GM23338 (cell line): ENCODE results near the gene MRPL28. TPM values are rescaled to one million over a fixed set of nuclear protein-coding genes. Genes with fewer than 3 reads are reported as not detected.

ENCODE experiments used
- ATAC-seq: fragments of 200-7000 bp; cut with Tn5 transposase; 3 replicates; pipeline ENCODE4 v1.9.1; 2020
- DNase-seq: peaks from one replicate; pipeline ENCODE4 v3.0.0-alpha.2; 2015; ENCODE audit warnings: low spot score
- H2AFZ ChIP-seq: fragments of 200-600 bp; sonication (generic); 2 replicates; pipeline ENCODE4 v1.8.0; 2016; ENCODE audit warnings: antibody characterized with exemption, mild to moderate bottlenecking, moderate library complexity
- H3F3A ChIP-seq: fragments of 200-600 bp; sonication (generic); replicated peaks from 2 replicates; pipeline ENCODE4 v1.8.0; 2017; ENCODE audit warnings: antibody characterized with exemption, mixed run types, low read depth
- H3K27ac ChIP-seq: fragments of 200-600 bp; sonication (generic); 2 replicates; pipeline ENCODE4 v1.6.1; 2016; ENCODE audit warnings: low read depth
- H3K27me3 ChIP-seq: fragments of 200-600 bp; sonication (generic); 2 replicates; pipeline ENCODE4 v1.8.0; 2016; ENCODE audit warnings: mild to moderate bottlenecking, mixed run types, moderate library complexity; ENCODE audit not compliant: insufficient read depth
- H3K36me3 ChIP-seq: fragments of 200-600 bp; sonication (generic); 2 replicates; pipeline ENCODE4 v1.8.0; 2016; ENCODE audit warnings: mild to moderate bottlenecking; ENCODE audit not compliant: insufficient read depth
- H3K4me1 ChIP-seq: fragments of 200-600 bp; sonication (generic); 2 replicates; pipeline ENCODE4 v1.8.0; 2016; ENCODE audit warnings: mild to moderate bottlenecking, moderate library complexity; ENCODE audit not compliant: insufficient read depth
- H3K4me2 ChIP-seq: fragments of 200-600 bp; sonication (generic); 2 replicates; pipeline ENCODE4 v1.7.1; 2017; ENCODE audit warnings: mixed run types
- H3K4me3 ChIP-seq: fragments of 200-600 bp; sonication (generic); 2 replicates; pipeline ENCODE4 v1.6.1; 2016; ENCODE audit warnings: mixed run types
- H3K79me2 ChIP-seq: fragments of 200-600 bp; sonication (generic); replicated peaks from 2 replicates; pipeline ENCODE4 v1.8.0; 2017; ENCODE audit warnings: mild to moderate bottlenecking; ENCODE audit not compliant: insufficient read depth
- H3K9me2 ChIP-seq: fragments of 200-600 bp; sonication (generic); 2 replicates; pipeline ENCODE4 v1.8.0; 2017; ENCODE audit not compliant: insufficient read depth
- H4K20me1 ChIP-seq: fragments of 200-600 bp; sonication (generic); replicated peaks from 2 replicates; pipeline ENCODE4 v1.8.0; 2017; ENCODE audit warnings: mild to moderate bottlenecking; ENCODE audit not compliant: insufficient read depth
- H3K27ac Mint-ChIP-seq: 2 replicates; pipeline ENCODE4 v1.8.0; 2020; ENCODE audit warnings: inconsistent platforms, mild to moderate bottlenecking, moderate library complexity, mixed read lengths
- H3K27me3 Mint-ChIP-seq: 3 replicates; pipeline ENCODE4 v1.8.0; 2022; ENCODE audit warnings: low read depth, mild to moderate bottlenecking, moderate library complexity, mixed read lengths, inconsistent platforms; ENCODE audit not compliant: insufficient read depth, poor library complexity
- H3K36me3 Mint-ChIP-seq: 3 replicates; pipeline ENCODE4 v1.8.0; 2021; ENCODE audit warnings: low read depth, mild to moderate bottlenecking, inconsistent platforms, moderate library complexity, mixed read lengths
- H3K4me1 Mint-ChIP-seq: 3 replicates; pipeline ENCODE4 v1.8.0; 2020; ENCODE audit warnings: mild to moderate bottlenecking, inconsistent platforms, mixed read lengths
- H3K4me3 Mint-ChIP-seq: 3 replicates; pipeline ENCODE4 v1.8.0; 2021; ENCODE audit warnings: moderate library complexity, mild to moderate bottlenecking, inconsistent platforms, mixed read lengths
- H3K9me3 Mint-ChIP-seq: 3 replicates; pipeline ENCODE4 v1.8.0; 2020; ENCODE audit warnings: moderate library complexity, mild to moderate bottlenecking, inconsistent platforms, mixed read lengths
- CREB1 ChIP-seq: fragments of 250-450 bp; sonication (Bioruptor Pico); IDR thresholded peaks from 2 replicates; pipeline ENCODE4 v1.5.0; 2020; ENCODE audit warnings: low read depth, mild to moderate bottlenecking, moderate library complexity
- EZH2 ChIP-seq: fragments of 200-600 bp; sonication (generic); IDR thresholded peaks from one replicate; pipeline ENCODE4 v1.8.0; 2017; ENCODE audit warnings: antibody characterized with exemption, mild to moderate bottlenecking, low read depth; ENCODE audit not compliant: unreplicated experiment
- EZH2phosphoT487 ChIP-seq: fragments of 200-600 bp; sonication (generic); IDR thresholded peaks from one replicate; pipeline ENCODE4 v1.8.1; 2018; ENCODE audit warnings: antibody characterized with exemption; ENCODE audit not compliant: unreplicated experiment
- JUNB ChIP-seq: IDR thresholded peaks from one replicate; pipeline ENCODE4 v1.6.1; 2016; ENCODE audit warnings: antibody characterized with exemption; ENCODE audit not compliant: unreplicated experiment
- NANOG ChIP-seq: IDR thresholded peaks from 2 replicates; pipeline ENCODE4 v1.6.1; 2016; ENCODE audit warnings: antibody characterized with exemption, borderline replicate concordance
- POLR2AphosphoS5 ChIP-seq: IDR thresholded peaks from 2 replicates; pipeline ENCODE4 v1.6.1; 2016; ENCODE audit warnings: antibody characterized with exemption, low read depth
- STAT1 ChIP-seq: IDR thresholded peaks from one replicate; pipeline ENCODE4 v1.6.1; 2016; ENCODE audit warnings: antibody characterized with exemption; ENCODE audit not compliant: unreplicated experiment
- ZNF114 ChIP-seq: fragments of 250-450 bp; sonication (Bioruptor Pico); IDR thresholded peaks from 2 replicates; pipeline ENCODE4 v1.5.0; 2020; ENCODE audit warnings: mild to moderate bottlenecking, moderate library complexity
- ZNF331 ChIP-seq: fragments of 250-450 bp; sonication (Bioruptor Pico); IDR thresholded peaks from 2 replicates; pipeline ENCODE4 v1.5.0; 2020; ENCODE audit warnings: low read depth, mild to moderate bottlenecking, moderate library complexity
- polyA plus RNA-seq: library from polyadenylated mRNA; unstranded; fragments of >200 nt; fragmentation: Nextera tagmentation; extraction: Ambion mirVana; gene quantifications from 2 replicates; pipeline ENCODE4 v1.2.1, GENCODE V29; 2016
- total RNA-seq: library from RNA; depleted of rRNA; stranded (reverse); fragments of >200 nt; shearing (Covaris generic); gene quantifications from 2 replicates; pipeline ENCODE4 v1.2.3, GENCODE V29; 2014
- TF ChIP-seq, protein P1 (sequence below): fragments of 250-450 bp; sonication (Bioruptor Pico); IDR thresholded peaks from 2 replicates; pipeline ENCODE4 v1.5.0; 2020; ENCODE audit warnings: mild to moderate bottlenecking, moderate library complexity
- TF ChIP-seq, protein P2 (sequence below): IDR thresholded peaks from 2 replicates; pipeline ENCODE4 v1.6.1; 2016; ENCODE audit warnings: antibody characterized with exemption
- TF ChIP-seq, protein P3 (sequence below), 2 experiments: fragments of 200-600 bp in 1 of 2; sonication (generic) in 1 of 2; conservative IDR thresholded peaks; 2 replicates each; pipeline versions ENCODE4 v1.5.1 to v1.6.1; 2016 to 2017; ENCODE audit warnings: antibody characterized with exemption in 2 of 2, low read depth in 2 of 2, mild to moderate bottlenecking in 2 of 2, moderate library complexity in 1 of 2
- TF ChIP-seq, protein P4 (sequence below): IDR thresholded peaks from one replicate; pipeline ENCODE4 v1.6.1; 2018; ENCODE audit warnings: antibody characterized with exemption; ENCODE audit not compliant: unreplicated experiment

Gene MRPL28
- total and polyA plus RNA-seq, 2 experiments from 2014 or later: 135 to 169 TPM

GRCh38 chr16:372302-372983, 2.1 kb upstream of the MRPL28 start:
- H3K27ac Mint-ChIP-seq: no peak overlapping the region
- Histone ChIP-seq H3K27me3 (no peaks in the 10 kb centered on the region), H2AFZ (no peak overlapping the region), H3K9me2 (no peaks in the 10 kb centered on the region), H3K79me2 (no peaks in the 10 kb centered on the region; the same call in 1 of the 2 replicates), H4K20me1 (no peaks in the 10 kb centered on the region; the same call in none of the 2 replicates), H3F3A (peaks cover 4% of the 10 kb centered on the region), H3K4me2 (no peak overlapping the region), H3K4me1 (peaks cover 4% of the 10 kb centered on the region; the same call in 1 of the 2 replicates), H3K36me3 (peaks cover 3% of the 10 kb centered on the region; the same call in 1 of the 2 replicates), H3K4me3 (no peak overlapping the region), H3K27ac (no peak overlapping the region)
- ATAC-seq (no peak), DNase-seq (no peak)
- no peak overlapping the region for H3K4me3 Mint-ChIP-seq
- TF ChIP-seq STAT1: no peak
- TF ChIP-seq NANOG: no peak
- TF ChIP-seq CREB1 (CRISPR knock-in tag): no peak
- no peak for TF ChIP-seq POLR2AphosphoS5
- TF ChIP-seq, protein P1, sequence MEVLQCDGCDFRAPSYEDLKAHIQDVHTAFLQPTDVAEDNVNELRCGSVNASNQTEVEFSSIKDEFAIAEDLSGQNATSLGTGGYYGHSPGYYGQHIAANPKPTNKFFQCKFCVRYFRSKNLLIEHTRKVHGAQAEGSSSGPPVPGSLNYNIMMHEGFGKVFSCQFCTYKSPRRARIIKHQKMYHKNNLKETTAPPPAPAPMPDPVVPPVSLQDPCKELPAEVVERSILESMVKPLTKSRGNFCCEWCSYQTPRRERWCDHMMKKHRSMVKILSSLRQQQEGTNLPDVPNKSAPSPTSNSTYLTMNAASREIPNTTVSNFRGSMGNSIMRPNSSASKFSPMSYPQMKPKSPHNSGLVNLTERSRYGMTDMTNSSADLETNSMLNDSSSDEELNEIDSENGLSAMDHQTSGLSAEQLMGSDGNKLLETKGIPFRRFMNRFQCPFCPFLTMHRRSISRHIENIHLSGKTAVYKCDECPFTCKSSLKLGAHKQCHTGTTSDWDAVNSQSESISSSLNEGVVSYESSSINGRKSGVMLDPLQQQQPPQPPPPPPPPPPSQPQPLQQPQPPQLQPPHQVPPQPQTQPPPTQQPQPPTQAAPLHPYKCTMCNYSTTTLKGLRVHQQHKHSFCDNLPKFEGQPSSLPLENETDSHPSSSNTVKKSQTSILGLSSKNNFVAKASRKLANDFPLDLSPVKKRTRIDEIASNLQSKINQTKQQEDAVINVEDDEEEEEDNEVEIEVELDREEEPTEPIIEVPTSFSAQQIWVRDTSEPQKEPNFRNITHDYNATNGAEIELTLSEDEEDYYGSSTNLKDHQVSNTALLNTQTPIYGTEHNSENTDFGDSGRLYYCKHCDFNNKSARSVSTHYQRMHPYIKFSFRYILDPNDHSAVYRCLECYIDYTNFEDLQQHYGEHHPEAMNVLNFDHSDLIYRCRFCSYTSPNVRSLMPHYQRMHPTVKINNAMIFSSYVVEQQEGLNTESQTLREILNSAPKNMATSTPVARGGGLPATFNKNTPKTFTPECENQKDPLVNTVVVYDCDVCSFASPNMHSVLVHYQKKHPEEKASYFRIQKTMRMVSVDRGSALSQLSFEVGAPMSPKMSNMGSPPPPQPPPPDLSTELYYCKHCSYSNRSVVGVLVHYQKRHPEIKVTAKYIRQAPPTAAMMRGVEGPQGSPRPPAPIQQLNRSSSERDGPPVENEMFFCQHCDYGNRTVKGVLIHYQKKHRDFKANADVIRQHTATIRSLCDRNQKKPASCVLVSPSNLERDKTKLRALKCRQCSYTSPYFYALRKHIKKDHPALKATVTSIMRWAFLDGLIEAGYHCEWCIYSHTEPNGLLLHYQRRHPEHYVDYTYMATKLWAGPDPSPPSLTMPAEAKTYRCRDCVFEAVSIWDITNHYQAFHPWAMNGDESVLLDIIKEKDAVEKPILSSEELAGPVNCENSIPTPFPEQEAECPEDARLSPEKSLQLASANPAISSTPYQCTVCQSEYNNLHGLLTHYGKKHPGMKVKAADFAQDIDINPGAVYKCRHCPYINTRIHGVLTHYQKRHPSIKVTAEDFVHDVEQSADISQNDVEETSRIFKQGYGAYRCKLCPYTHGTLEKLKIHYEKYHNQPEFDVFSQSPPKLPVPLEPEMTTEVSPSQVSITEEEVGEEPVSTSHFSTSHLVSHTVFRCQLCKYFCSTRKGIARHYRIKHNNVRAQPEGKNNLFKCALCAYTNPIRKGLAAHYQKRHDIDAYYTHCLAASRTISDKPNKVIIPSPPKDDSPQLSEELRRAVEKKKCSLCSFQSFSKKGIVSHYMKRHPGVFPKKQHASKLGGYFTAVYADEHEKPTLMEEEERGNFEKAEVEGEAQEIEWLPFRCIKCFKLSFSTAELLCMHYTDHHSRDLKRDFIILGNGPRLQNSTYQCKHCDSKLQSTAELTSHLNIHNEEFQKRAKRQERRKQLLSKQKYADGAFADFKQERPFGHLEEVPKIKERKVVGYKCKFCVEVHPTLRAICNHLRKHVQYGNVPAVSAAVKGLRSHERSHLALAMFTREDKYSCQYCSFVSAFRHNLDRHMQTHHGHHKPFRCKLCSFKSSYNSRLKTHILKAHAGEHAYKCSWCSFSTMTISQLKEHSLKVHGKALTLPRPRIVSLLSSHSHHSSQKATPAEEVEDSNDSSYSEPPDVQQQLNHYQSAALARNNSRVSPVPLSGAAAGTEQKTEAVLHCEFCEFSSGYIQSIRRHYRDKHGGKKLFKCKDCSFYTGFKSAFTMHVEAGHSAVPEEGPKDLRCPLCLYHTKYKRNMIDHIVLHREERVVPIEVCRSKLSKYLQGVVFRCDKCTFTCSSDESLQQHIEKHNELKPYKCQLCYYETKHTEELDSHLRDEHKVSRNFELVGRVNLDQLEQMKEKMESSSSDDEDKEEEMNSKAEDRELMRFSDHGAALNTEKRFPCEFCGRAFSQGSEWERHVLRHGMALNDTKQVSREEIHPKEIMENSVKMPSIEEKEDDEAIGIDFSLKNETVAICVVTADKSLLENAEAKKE (CRISPR knock-in tag): no peak
- TF ChIP-seq ZNF331 (CRISPR knock-in tag): no peak
- TF ChIP-seq EZH2: no peak
- TF ChIP-seq, protein P2, sequence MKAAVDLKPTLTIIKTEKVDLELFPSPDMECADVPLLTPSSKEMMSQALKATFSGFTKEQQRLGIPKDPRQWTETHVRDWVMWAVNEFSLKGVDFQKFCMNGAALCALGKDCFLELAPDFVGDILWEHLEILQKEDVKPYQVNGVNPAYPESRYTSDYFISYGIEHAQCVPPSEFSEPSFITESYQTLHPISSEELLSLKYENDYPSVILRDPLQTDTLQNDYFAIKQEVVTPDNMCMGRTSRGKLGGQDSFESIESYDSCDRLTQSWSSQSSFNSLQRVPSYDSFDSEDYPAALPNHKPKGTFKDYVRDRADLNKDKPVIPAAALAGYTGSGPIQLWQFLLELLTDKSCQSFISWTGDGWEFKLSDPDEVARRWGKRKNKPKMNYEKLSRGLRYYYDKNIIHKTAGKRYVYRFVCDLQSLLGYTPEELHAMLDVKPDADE: no peak
- no peak for TF ChIP-seq EZH2phosphoT487
- TF ChIP-seq JUNB: no peak
- TF ChIP-seq, protein P3, sequence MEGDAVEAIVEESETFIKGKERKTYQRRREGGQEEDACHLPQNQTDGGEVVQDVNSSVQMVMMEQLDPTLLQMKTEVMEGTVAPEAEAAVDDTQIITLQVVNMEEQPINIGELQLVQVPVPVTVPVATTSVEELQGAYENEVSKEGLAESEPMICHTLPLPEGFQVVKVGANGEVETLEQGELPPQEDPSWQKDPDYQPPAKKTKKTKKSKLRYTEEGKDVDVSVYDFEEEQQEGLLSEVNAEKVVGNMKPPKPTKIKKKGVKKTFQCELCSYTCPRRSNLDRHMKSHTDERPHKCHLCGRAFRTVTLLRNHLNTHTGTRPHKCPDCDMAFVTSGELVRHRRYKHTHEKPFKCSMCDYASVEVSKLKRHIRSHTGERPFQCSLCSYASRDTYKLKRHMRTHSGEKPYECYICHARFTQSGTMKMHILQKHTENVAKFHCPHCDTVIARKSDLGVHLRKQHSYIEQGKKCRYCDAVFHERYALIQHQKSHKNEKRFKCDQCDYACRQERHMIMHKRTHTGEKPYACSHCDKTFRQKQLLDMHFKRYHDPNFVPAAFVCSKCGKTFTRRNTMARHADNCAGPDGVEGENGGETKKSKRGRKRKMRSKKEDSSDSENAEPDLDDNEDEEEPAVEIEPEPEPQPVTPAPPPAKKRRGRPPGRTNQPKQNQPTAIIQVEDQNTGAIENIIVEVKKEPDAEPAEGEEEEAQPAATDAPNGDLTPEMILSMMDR (conservative IDR thresholded peaks at IDR 0.05; ENCODE audit: low read depth in 2 of 2): no peak
- TF ChIP-seq, protein P4, sequence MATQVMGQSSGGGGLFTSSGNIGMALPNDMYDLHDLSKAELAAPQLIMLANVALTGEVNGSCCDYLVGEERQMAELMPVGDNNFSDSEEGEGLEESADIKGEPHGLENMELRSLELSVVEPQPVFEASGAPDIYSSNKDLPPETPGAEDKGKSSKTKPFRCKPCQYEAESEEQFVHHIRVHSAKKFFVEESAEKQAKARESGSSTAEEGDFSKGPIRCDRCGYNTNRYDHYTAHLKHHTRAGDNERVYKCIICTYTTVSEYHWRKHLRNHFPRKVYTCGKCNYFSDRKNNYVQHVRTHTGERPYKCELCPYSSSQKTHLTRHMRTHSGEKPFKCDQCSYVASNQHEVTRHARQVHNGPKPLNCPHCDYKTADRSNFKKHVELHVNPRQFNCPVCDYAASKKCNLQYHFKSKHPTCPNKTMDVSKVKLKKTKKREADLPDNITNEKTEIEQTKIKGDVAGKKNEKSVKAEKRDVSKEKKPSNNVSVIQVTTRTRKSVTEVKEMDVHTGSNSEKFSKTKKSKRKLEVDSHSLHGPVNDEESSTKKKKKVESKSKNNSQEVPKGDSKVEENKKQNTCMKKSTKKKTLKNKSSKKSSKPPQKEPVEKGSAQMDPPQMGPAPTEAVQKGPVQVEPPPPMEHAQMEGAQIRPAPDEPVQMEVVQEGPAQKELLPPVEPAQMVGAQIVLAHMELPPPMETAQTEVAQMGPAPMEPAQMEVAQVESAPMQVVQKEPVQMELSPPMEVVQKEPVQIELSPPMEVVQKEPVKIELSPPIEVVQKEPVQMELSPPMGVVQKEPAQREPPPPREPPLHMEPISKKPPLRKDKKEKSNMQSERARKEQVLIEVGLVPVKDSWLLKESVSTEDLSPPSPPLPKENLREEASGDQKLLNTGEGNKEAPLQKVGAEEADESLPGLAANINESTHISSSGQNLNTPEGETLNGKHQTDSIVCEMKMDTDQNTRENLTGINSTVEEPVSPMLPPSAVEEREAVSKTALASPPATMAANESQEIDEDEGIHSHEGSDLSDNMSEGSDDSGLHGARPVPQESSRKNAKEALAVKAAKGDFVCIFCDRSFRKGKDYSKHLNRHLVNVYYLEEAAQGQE: no peak
- no peak for TF ChIP-seq ZNF114 (CRISPR knock-in tag)
- H3K4me1 Mint-ChIP-seq: peaks cover 12% of the 10 kb centered on the region; the same call in 1 of the 3 replicates
- no peaks in the 10 kb centered on the region for H3K9me3 Mint-ChIP-seq
- H3K36me3 Mint-ChIP-seq: peaks cover 17% of the 10 kb centered on the region
- H3K27me3 Mint-ChIP-seq: peaks cover 7% of the 10 kb centered on the region
